Measurements from ENCODE around the gene PIEZO1.

- no peak for TF ChIP-seq CTCF (IDR thresholded peaks at IDR 0.05)
- TF ChIP-seq EP300 (IDR thresholded peaks at IDR 0.05): no peak
- TF ChIP-seq POLR2AphosphoS5 (IDR thresholded peaks at IDR 0.05): no peak
Observed at GRCh38 chr16:88718178-88718577, 66.8 kb downstream of the PIEZO1 start.
